ENCODE results near the gene ALDH1L2.

- TF ChIP-seq CTCF (IDR thresholded peaks at IDR 0.05) (no peak), CREB1 (CRISPR knock-in tag; IDR thresholded peaks at IDR 0.05) (no peak), FOXJ3 (CRISPR knock-in tag; IDR thresholded peaks at IDR 0.05; ENCODE audit: borderline replicate concordance) (no peak), KAT7 (CRISPR knock-in tag; IDR thresholded peaks at IDR 0.05; ENCODE audit: borderline replicate concordance) (no peak), ZNF121 (CRISPR knock-in tag; IDR thresholded peaks at IDR 0.05) (no peak), ETV6 (CRISPR knock-in tag; IDR thresholded peaks at IDR 0.05) (no peak), AR (CRISPR knock-in tag; IDR thresholded peaks at IDR 0.05) (no peak), TCF7 (CRISPR knock-in tag; IDR thresholded peaks at IDR 0.05; ENCODE audit: low read depth) (no peak)
- TF ChIP-seq, protein P1, sequence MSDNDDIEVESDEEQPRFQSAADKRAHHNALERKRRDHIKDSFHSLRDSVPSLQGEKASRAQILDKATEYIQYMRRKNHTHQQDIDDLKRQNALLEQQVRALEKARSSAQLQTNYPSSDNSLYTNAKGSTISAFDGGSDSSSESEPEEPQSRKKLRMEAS (CRISPR knock-in tag; IDR thresholded peaks at IDR 0.05), result no peak
- TF ChIP-seq, protein P2, sequence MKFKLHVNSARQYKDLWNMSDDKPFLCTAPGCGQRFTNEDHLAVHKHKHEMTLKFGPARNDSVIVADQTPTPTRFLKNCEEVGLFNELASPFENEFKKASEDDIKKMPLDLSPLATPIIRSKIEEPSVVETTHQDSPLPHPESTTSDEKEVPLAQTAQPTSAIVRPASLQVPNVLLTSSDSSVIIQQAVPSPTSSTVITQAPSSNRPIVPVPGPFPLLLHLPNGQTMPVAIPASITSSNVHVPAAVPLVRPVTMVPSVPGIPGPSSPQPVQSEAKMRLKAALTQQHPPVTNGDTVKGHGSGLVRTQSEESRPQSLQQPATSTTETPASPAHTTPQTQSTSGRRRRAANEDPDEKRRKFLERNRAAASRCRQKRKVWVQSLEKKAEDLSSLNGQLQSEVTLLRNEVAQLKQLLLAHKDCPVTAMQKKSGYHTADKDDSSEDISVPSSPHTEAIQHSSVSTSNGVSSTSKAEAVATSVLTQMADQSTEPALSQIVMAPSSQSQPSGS (CRISPR knock-in tag; IDR thresholded peaks at IDR 0.05; ENCODE audit: borderline replicate concordance, low read depth), result no peak
These were observed 109.5 kb downstream of the ALDH1L2 start for GRCh38 chr12:104974626-104975290.

Data from WTC11 (cell line).